GM12878 (cell line): ENCODE data around the gene CLDN6. TPM values are rescaled to one million over a fixed set of nuclear protein-coding genes. Genes with fewer than 3 reads are reported as not detected.

Source experiments
- ATAC-seq: fragments of 200-7000 bp; cut with Tn5 transposase; 3 replicates; pipeline ENCODE4 v1.9.1; 2020; ENCODE audit warnings: mild to moderate bottlenecking, moderate library complexity
- BruUV-seq: library from RNA; stranded (reverse); fragments of 400-500 nt; replicated peaks from 2 replicates; lab custom pipeline; 2021; lab: Mats Ljungman, UMichigan
- CTCF ChIA-PET: fragments of 300-600 bp; sonication (Branson Sonifier 250); formaldehyde crosslinking; extraction: SDS; loops from one replicate; lab custom pipeline; 2021; ENCODE audit warnings: inconsistent platforms; lab: Yijun Ruan, JAX
- POLR2A ChIA-PET: fragments of 350-600 bp; formaldehyde crosslinking; extraction: SDS; loops from one replicate; lab custom pipeline; 2021; ENCODE audit warnings: inconsistent platforms; lab: Charles Lee
- RAD21 ChIA-PET: fragments of 300-600 bp; sonication (Branson Sonifier 250); formaldehyde crosslinking; loops from one replicate; lab custom pipeline; 2023; ENCODE audit warnings: antibody characterized with exemption; ENCODE audit not compliant: unreplicated experiment; lab: Charles Lee
- SMC1A ChIA-PET: fragments of 300-600 bp; sonication (Branson Sonifier 250); formaldehyde crosslinking; loops from one replicate; lab custom pipeline; 2023; ENCODE audit not compliant: unreplicated experiment, uncharacterized antibody; lab: Charles Lee
- DNase-seq: peaks from one replicate; pipeline ENCODE4 v3.0.0-alpha.2; 2011; ENCODE audit warnings: low read depth, low spot score
- FAIRE-seq: peaks from 3 replicates; lab custom pipeline; 2011; peaks lifted over from hg19 to GRCh38; lab: Jason Lieb, UNC
- H2AFZ ChIP-seq: 2 replicates; pipeline ENCODE4 v1.6.0; 2011; ENCODE audit warnings: low read depth, low read length, control low read depth; ENCODE audit not compliant: control insufficient read depth
- H3K27ac ChIP-seq: 2 replicates; pipeline ENCODE4 v1.5.1; 2011; ENCODE audit warnings: control low read depth; ENCODE audit not compliant: control insufficient read depth, insufficient read depth
- H3K27me3 ChIP-seq, 2 experiments: replicated peaks in 1 of 2; 2 replicates each; pipeline versions ENCODE4 v1.6.0 to v1.6.1; 2011; ENCODE audit warnings: low read length in 1 of 2; ENCODE audit not compliant: control insufficient read depth in 2 of 2, insufficient read depth in 2 of 2
- H3K36me3 ChIP-seq, 2 experiments: 2 replicates each; pipeline ENCODE4 v1.5.1; 2011; ENCODE audit warnings: low read length in 1 of 2; ENCODE audit not compliant: control insufficient read depth in 2 of 2, insufficient read depth in 2 of 2
- H3K4me1 ChIP-seq: 2 replicates; pipeline ENCODE4 v1.6.1; 2011; ENCODE audit warnings: mild to moderate bottlenecking, low read length, moderate library complexity, mixed read lengths; ENCODE audit not compliant: control insufficient read depth, insufficient read depth
- H3K4me2 ChIP-seq: 2 replicates; pipeline ENCODE4 v1.6.0; 2011; ENCODE audit warnings: control low read depth; ENCODE audit not compliant: control insufficient read depth, insufficient read depth
- H3K4me3 ChIP-seq: fragments of 200-600 bp; sonication (generic); 2 replicates; pipeline ENCODE4 v1.5.1; 2016
- H3K79me2 ChIP-seq: 2 replicates; pipeline ENCODE4 v1.6.0; 2011; ENCODE audit warnings: low read length; ENCODE audit not compliant: control insufficient read depth, insufficient read depth
- H3K9ac ChIP-seq: 2 replicates; pipeline ENCODE4 v1.8.0; 2011; ENCODE audit warnings: low read length, control low read depth, mixed read lengths; ENCODE audit not compliant: control insufficient read depth, insufficient read depth
- H3K9me3 ChIP-seq: replicated peaks from 3 replicates; pipeline ENCODE4 v1.5.1; 2011; ENCODE audit warnings: mild to moderate bottlenecking, low read length; ENCODE audit not compliant: control insufficient read depth, insufficient read depth
- H4K20me1 ChIP-seq: 2 replicates; pipeline ENCODE4 v1.6.0; 2011; ENCODE audit not compliant: control insufficient read depth, insufficient read depth
- PML ChIP-seq: IDR thresholded peaks from 2 replicates; pipeline ENCODE4 v1.6.1; 2012; ENCODE audit warnings: low read length, inconsistent platforms
- POLR2A ChIP-seq: IDR thresholded peaks from 2 replicates; pipeline ENCODE4 v1.6.1; 2011; ENCODE audit warnings: low read depth, mild to moderate bottlenecking, low read length
- SUPT20H ChIP-seq: IDR thresholded peaks from 2 replicates; pipeline ENCODE4 v1.6.1; 2011; ENCODE audit warnings: low read depth, mild to moderate bottlenecking, low read length, moderate library complexity, borderline replicate concordance; ENCODE audit not compliant: control insufficient read depth
- WGBS: methylation state at CpG from one replicate; pipeline ENCODE4 v1.1.6; 2016; ENCODE audit warnings: low lambda C conversion rate; ENCODE audit not compliant: insufficient replicate concordance, insufficient coverage; ENCODE audit errors: missing lambda C conversion rate; 5-methylcytosine and 5-hydroxymethylcytosine counted together
- in situ Hi-C: fragments of 300-500 bp; cut with MboI; formaldehyde crosslinking; loops from 9 replicates; pipeline ENCODE4 v1.14.3; 2018; ENCODE audit warnings: mixed read lengths
- intact Hi-C: fragments of 100-400 bp; cut with micrococcal nuclease; formaldehyde crosslinking; loops from one replicate; pipeline ENCODE4 v1.14.2; 2022; ENCODE audit not compliant: unreplicated experiment
- polyA plus RNA-seq, 11 experiments: library from polyadenylated mRNA; depleted of rRNA in 4 of 11; unstranded in 6 of 11; stranded (reverse) in 5 of 11; fragments of >200 nt; fragmentation: Nextera tagmentation in 4 of 11; fragmentation: Illumina TruSeq in 1 of 11; extraction: Ambion mirVana in 4 of 11; extraction: Trizol in 1 of 11; gene quantifications; 1 replicate in 1 of 11; 2 replicates in 10 of 11; pipeline versions ENCODE4 v1.2.1 to v1.2.3, GENCODE V29; 2011 to 2016; ENCODE audit warnings: inconsistent platforms in 2 of 11, missing spikeins in 2 of 11, low read depth in 1 of 11
- total RNA-seq, 4 experiments: library from RNA; depleted of rRNA in 3 of 4; stranded (reverse); fragments of >200 nt in 3 of 4; fragmentation: Illumina TruSeq in 1 of 4; extraction: Trizol in 1 of 4; gene quantifications; 2 replicates each; pipeline versions ENCODE4 v1.2.1 to v1.2.3, GENCODE V29; 2013 to 2021
- TF ChIP-seq, protein P1 (sequence below), 3 experiments: IDR thresholded peaks in 2 of 3; conservative IDR thresholded peaks in 1 of 3; 2 replicates each; pipeline ENCODE4 v1.5.1; 2011; ENCODE audit warnings: low read depth in 3 of 3, low read length in 3 of 3, mild to moderate bottlenecking in 3 of 3, control low read depth in 2 of 3, moderate library complexity in 2 of 3, inconsistent platforms in 1 of 3, mixed read lengths in 1 of 3; ENCODE audit not compliant: control insufficient read depth in 2 of 3, insufficient read depth in 1 of 3; ENCODE audit errors: extremely low read depth in 1 of 3

Gene CLDN6
- total and polyA plus RNA-seq, 10 of the 15 experiments (the other 5 are each of a cell fraction or from before 2014, with no cell fraction given) = 0.15 to 0.26 (median 0.23) TPM; not detected in 7

DNA sequence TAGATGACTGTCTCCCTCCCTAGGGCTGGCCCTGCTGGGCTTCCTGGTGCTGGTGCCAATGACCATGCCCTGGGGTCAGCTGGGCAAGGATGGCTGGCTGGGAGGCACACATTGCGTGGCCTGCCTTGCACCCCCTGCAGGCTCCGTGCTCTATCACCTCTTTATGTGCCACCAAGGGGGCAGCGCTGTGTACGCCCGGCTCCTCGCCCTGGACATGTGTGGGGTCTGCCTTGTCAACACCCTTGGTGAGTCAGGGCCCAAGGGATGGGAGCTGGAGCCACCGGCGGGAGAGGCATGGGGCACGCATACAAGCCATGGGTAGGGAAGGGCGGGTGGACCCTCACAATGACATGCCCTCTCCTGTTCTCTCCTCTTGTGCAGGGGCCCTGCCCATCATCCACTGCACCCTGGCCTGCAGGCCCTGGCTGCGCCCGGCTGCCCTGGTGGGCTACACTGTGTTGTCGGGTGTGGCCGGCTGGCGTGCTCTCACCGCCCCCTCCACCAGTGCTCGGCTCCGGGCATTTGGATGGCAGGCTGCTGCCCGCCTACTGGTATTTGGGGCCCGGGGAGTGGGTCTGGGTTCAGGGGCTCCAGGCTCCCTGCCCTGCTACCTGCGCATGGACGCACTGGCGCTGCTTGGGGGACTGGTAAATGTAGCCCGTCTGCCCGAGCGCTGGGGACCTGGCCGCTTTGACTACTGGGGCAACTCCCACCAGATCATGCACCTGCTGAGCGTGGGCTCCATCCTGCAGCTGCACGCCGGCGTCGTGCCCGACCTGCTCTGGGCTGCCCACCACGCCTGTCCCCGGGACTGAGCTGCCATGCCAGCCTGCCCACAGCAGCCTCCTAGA, 46.6 kb downstream of the CLDN6 start:
- Histone ChIP-seq H3K36me3 (peaks cover 4 to 20% of the 10 kb centered on the region in 2 experiments; a peak in 3 of 4 replicates), H3K9me3 (no peaks in the 10 kb centered on the region), H3K4me2 (peak overlapping the region; percentile 84), H3K27me3 (no peaks in the 10 kb centered on the region), H3K4me1 (peaks cover 13% of the 10 kb centered on the region), H3K79me2 (peaks cover 16% of the 10 kb centered on the region), H4K20me1 (no peaks in the 10 kb centered on the region), H3K4me3 (peak overlapping the region; percentile 91; the same call in 1 of the 2 replicates), H3K27ac (no peak overlapping the region), H3K9ac (no peak overlapping the region), H2AFZ (no peak overlapping the region)
- CTCF ChIA-PET = interaction anchor here (1.0 to 1.7 kb wide), 3 partner anchors 9 to 51 kb away, joined by 3 to 4 read pairs (median 4); partner anchors contain the start of gene PKMYT1
- POLR2A ChIA-PET = interaction anchor here (1.5 kb wide), 1 partner anchor 9 kb away, joined by 4 read pairs; the partner anchor contains the start of gene PKMYT1
- ATAC-seq (no peak), FAIRE-seq (no peak), DNase-seq (no peak)
- no TSS peak for BruUV-seq
- TF ChIP-seq POLR2A (peak; percentile 54), SUPT20H (no peak), PML (peak; percentile 14; the same call in 1 of the 2 replicates)
- TF ChIP-seq, protein P1, sequence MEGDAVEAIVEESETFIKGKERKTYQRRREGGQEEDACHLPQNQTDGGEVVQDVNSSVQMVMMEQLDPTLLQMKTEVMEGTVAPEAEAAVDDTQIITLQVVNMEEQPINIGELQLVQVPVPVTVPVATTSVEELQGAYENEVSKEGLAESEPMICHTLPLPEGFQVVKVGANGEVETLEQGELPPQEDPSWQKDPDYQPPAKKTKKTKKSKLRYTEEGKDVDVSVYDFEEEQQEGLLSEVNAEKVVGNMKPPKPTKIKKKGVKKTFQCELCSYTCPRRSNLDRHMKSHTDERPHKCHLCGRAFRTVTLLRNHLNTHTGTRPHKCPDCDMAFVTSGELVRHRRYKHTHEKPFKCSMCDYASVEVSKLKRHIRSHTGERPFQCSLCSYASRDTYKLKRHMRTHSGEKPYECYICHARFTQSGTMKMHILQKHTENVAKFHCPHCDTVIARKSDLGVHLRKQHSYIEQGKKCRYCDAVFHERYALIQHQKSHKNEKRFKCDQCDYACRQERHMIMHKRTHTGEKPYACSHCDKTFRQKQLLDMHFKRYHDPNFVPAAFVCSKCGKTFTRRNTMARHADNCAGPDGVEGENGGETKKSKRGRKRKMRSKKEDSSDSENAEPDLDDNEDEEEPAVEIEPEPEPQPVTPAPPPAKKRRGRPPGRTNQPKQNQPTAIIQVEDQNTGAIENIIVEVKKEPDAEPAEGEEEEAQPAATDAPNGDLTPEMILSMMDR (IDR thresholded peaks at IDR 0.05 in 2 of 3, conservative IDR thresholded peaks at IDR 0.05 in 1 of 3; ENCODE audit: control insufficient read depth in 2 of 3, extremely low read depth in 1 of 3, insufficient read depth in 1 of 3, low read depth in 3 of 3, low read length in 3 of 3) = no peak
- in situ Hi-C loops = no loop called here
- intact Hi-C loops = no loop called here
- 78% methylated on average over 35 of the region's 35 CpGs for WGBS
- RAD21 ChIA-PET = no interaction called here
- SMC1A ChIA-PET = no interaction called here
